ENCODE measurements around the gene WDR45B. TPM values are rescaled to one million over a fixed set of nuclear protein-coding genes. Genes with fewer than 3 reads are reported as not detected.
A peak's percentile ranks its signal among the peaks of the same experiment; 100 is the strongest.

Gene WDR45B
- total and polyA plus RNA-seq, 8 donors: 46.8 to 93.1 (median 82.6) TPM

DNA sequence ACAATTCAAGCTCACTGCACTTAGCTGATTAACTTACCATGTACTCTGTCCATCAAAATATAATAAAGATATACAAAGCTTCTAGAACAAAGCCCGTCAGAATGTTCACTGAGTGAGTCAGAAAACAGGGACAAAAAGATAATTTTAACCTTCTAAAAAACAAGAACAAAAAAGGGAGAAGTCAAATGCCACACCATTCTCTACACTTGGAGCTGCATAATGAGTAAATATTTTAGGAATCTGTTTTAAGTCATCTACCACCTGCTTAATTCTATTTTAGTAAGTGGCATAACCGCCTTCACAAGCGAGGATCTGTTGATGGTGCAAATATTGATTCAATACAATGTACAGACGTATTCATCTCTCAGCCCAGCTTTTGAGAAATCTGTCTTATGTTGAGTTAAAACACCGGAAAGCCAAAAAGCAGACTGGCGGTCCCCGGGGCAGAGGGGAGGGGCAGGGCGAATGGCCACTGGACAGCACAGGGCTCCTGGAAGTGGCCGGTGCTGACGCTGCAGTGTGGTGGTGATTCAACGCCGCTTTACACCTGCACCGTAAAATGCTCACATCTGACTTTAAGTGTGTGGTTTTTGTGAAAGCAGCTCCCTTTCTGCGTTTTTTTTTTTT lies 30.1 kb upstream of the WDR45B start:
- Histone ChIP-seq H3K27me3 (no peaks in the 10 kb centered on the region), H3K27ac (no peak overlapping the region), H3K4me1 (no peaks in the 10 kb centered on the region), H3K36me3 (no peaks in the 10 kb centered on the region), H3K9me3 (peaks cover 0 to 13% of the 10 kb centered on the region in 2 donors), H3K4me3 (no peak overlapping the region)
- intact Hi-C loops (cut with DNase I): no loop called here
- DNase-seq: peak in 1 of 4 donors; percentile 68
- peak; percentile 78 for ATAC-seq
- TF ChIP-seq, protein P1, sequence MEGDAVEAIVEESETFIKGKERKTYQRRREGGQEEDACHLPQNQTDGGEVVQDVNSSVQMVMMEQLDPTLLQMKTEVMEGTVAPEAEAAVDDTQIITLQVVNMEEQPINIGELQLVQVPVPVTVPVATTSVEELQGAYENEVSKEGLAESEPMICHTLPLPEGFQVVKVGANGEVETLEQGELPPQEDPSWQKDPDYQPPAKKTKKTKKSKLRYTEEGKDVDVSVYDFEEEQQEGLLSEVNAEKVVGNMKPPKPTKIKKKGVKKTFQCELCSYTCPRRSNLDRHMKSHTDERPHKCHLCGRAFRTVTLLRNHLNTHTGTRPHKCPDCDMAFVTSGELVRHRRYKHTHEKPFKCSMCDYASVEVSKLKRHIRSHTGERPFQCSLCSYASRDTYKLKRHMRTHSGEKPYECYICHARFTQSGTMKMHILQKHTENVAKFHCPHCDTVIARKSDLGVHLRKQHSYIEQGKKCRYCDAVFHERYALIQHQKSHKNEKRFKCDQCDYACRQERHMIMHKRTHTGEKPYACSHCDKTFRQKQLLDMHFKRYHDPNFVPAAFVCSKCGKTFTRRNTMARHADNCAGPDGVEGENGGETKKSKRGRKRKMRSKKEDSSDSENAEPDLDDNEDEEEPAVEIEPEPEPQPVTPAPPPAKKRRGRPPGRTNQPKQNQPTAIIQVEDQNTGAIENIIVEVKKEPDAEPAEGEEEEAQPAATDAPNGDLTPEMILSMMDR (IDR thresholded peaks at IDR 0.05): no peak

DNA sequence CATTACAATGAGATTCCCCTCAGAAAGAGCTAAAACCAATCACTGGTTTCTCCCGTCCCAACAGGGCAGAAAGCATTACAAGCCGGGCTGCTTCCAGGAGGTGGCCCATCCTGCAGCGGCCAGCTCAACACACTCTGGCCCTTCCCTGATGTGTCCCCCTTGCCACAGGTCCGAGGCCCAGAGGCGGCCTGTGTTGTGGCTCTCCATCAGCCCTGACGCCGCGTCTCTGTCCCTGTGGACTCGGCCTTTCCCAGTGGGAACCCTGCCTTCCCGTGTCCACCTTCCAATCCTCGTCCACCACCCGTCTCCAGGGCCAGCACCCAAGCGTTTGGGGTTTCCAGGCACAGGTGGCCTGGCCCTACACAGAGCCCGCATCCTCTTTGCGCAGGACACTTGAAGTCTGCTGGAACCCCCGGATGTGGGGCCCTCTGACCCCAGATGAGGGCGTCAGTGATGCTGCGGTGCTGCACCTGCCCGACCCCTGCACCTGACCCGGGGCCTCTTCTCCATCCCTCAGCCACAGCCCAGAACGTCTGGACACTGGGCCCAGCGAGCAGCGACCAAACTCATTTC lies 29.2 kb upstream of the WDR45B start:
- DNase-seq (peak in 1 of 4 donors; percentile 55), ATAC-seq (no peak)
- no peaks in the 10 kb centered on the region for H3K36me3 ChIP-seq
- no peak overlapping the region for H3K27ac ChIP-seq
- H3K27me3 ChIP-seq: no peaks in the 10 kb centered on the region
- TF ChIP-seq, protein P1 (IDR thresholded peaks at IDR 0.05): no peak
- intact Hi-C loops (cut with DNase I): no loop called here
- peaks cover 0 to 13% of the 10 kb centered on the region in 2 donors for H3K9me3 ChIP-seq
- H3K4me1 ChIP-seq: no peaks in the 10 kb centered on the region
- H3K4me3 ChIP-seq: no peak overlapping the region

DNA sequence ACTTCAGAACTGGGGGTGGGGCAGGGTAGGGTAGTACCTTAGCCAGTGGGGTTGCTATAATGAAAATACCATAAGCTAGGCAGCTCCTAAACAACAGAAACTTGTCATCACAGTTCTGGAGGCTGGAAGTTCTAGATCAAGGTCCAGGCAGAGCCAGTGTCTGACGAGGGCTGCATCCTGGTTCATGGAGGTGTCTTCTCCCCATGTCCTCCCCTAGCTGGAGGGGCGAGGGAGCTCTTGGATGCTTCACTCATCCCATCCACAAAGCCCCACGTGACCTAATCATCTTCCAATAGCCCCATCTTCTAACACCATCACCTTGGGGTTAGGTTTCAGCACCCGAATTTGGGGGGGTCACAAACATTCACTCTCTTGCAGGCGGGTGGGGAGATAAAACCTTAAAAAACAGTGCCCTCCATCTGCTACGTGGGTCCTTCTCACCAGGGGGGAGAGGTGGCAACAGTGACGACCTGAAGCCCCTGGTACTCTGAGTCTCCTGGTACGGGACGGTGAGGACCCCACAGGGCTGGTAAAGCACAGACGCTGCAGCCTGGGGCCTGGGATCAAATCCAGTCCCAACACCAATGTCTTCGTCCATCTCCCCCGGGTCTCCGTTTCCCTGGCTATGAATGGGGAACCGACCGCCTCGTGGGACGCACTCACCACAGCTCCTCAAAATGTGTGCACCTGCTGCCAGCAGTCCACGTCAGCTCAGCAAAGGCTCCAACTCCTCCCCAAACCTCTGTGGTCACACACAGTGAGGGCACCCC lies 27.4 kb upstream of the WDR45B start:
- no peak overlapping the region for H3K27ac ChIP-seq
- DNase-seq (no peak), ATAC-seq (no peak)

DNA sequence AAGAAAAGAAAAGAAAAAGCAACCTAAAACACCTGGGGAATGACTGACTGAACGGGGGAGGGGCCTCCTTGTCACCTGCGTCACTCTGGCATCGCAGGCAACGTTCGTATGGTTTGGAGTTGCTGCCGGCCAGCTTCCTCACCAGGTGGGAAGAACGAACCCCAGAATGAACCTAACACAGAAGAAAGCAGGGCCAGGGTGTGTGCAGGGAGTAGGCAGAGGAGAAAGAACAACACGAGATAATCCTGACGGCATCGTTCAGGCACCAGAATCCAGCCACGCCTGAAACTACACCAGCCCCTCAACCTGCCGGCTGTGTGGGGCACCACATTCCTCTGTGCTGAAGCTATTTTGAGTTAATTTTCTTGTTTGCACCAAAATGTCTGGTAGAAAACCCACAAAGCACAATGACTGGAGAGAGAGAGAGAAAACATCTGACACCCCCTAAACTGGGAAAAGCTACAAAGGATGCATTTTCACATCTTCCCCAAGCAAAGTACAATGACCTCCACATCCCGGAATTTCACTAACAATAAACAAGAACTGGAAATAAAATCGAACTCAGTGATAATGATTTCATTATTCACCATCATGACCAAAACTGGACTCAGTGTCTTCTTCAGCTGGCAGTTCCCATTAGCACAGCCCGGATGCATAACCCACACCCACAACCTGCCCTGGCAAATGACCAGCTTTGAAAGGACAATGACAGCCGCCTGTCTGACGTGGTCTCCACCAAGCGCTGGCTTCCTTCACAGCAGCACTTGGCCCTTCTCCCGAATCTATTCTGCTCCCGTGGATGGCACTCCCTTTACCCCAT lies 26.6 kb upstream of the WDR45B start:
- no peak for DNase-seq
- intact Hi-C loops (cut with DNase I): no loop called here
- Histone ChIP-seq H3K4me3 (no peak overlapping the region), H3K9me3 (no peaks in the 10 kb centered on the region), H3K27ac (no peak overlapping the region), H3K36me3 (no peaks in the 10 kb centered on the region), H3K4me1 (no peaks in the 10 kb centered on the region), H3K27me3 (no peaks in the 10 kb centered on the region)
- ATAC-seq: no peak
- TF ChIP-seq, protein P1 (IDR thresholded peaks at IDR 0.05): no peak

More for the DNA sequence above, 27.4 kb upstream of the WDR45B start:
- H3K4me1 ChIP-seq: no peaks in the 10 kb centered on the region
- TF ChIP-seq, protein P1 (IDR thresholded peaks at IDR 0.05): no peak
- no peaks in the 10 kb centered on the region for H3K27me3 ChIP-seq
- no peak overlapping the region for H3K4me3 ChIP-seq
- H3K9me3 ChIP-seq: peaks cover 0 to under 1% of the 10 kb centered on the region in 2 donors
- intact Hi-C loops (cut with DNase I): no loop called here
- no peaks in the 10 kb centered on the region for H3K36me3 ChIP-seq
